Keratinocyte (primary cell): ENCODE data around the gene ROBO2. TPM values are rescaled to one million over a fixed set of nuclear protein-coding genes. Genes with fewer than 3 reads are reported as not detected.

Experiments used
- DNase-seq: peaks from one replicate; pipeline ENCODE4 v3.0.0-alpha.2; 2011; ENCODE audit warnings: low read depth, missing footprints, low spot score
- FAIRE-seq: peaks from 2 replicates; lab custom pipeline; 2011; peaks lifted over from hg19 to GRCh38; lab: Jason Lieb, UNC
- H2AFZ ChIP-seq: 2 replicates; pipeline ENCODE4 v1.6.0; 2012; ENCODE audit warnings: low read length, control low read depth, inconsistent platforms; ENCODE audit not compliant: control insufficient read depth
- H3K27ac ChIP-seq: 2 replicates; pipeline ENCODE4 v1.5.1; 2011; ENCODE audit warnings: low read length; ENCODE audit not compliant: control insufficient read depth, insufficient read depth
- H3K27me3 ChIP-seq: 3 replicates; pipeline ENCODE4 v1.6.0; 2011; ENCODE audit warnings: low read length; ENCODE audit not compliant: control insufficient read depth, insufficient read depth; ENCODE audit errors: extremely low read depth
- H3K36me3 ChIP-seq, 2 experiments: 2 replicates in 1 of 2; 3 replicates in 1 of 2; pipeline ENCODE4 v1.5.1; 2011; ENCODE audit warnings: low read length in 2 of 2, mild to moderate bottlenecking in 1 of 2; ENCODE audit not compliant: control insufficient read depth in 2 of 2, insufficient read depth in 2 of 2; ENCODE audit errors: extremely low read depth in 1 of 2
- H3K4me1 ChIP-seq: 3 replicates; pipeline ENCODE4 v1.5.1; 2011; ENCODE audit warnings: low read length; ENCODE audit not compliant: control insufficient read depth, insufficient read depth; ENCODE audit errors: extremely low read depth
- H3K4me2 ChIP-seq: 3 replicates; pipeline ENCODE4 v1.6.0; 2011; ENCODE audit warnings: low read depth, low read length; ENCODE audit not compliant: control insufficient read depth, insufficient read depth; ENCODE audit errors: extremely low read depth
- H3K4me3 ChIP-seq, 3 experiments: fragments of 200-600 bp in 1 of 3; sonication (generic) in 1 of 3; 2 replicates in 2 of 3; 3 replicates in 1 of 3; pipeline ENCODE4 v1.5.1; 2011 to 2016; ENCODE audit warnings: low read length in 3 of 3, mild to moderate bottlenecking in 3 of 3, control low read depth in 2 of 3, inconsistent platforms in 1 of 3, low read depth in 1 of 3, mixed read lengths in 1 of 3, mixed run types in 1 of 3, moderate library complexity in 1 of 3; ENCODE audit not compliant: control insufficient read depth in 2 of 3, insufficient read depth in 2 of 3; ENCODE audit errors: extremely low read depth in 1 of 3
- H3K79me2 ChIP-seq: 2 replicates; pipeline ENCODE4 v1.6.0; 2012; ENCODE audit warnings: low read length; ENCODE audit not compliant: control insufficient read depth, insufficient read depth
- H3K9ac ChIP-seq: 3 replicates; pipeline ENCODE4 v1.6.0; 2011; ENCODE audit warnings: low read length; ENCODE audit not compliant: control insufficient read depth, insufficient read depth; ENCODE audit errors: extremely low read depth
- H3K9me1 ChIP-seq: 3 replicates; pipeline ENCODE4 v1.6.0; 2011; ENCODE audit warnings: low read length; ENCODE audit not compliant: control insufficient read depth, insufficient read depth; ENCODE audit errors: extremely low read depth
- H3K9me3 ChIP-seq: 2 replicates; pipeline ENCODE4 v1.5.1; 2012; ENCODE audit warnings: low read depth, low read length; ENCODE audit not compliant: control insufficient read depth
- H4K20me1 ChIP-seq: 3 replicates; pipeline ENCODE4 v1.6.0; 2011; ENCODE audit warnings: low read length; ENCODE audit not compliant: control insufficient read depth, insufficient read depth; ENCODE audit errors: extremely low read depth
- EZH2 ChIP-seq: IDR thresholded peaks from one replicate; pipeline ENCODE4 v1.6.1; 2012; ENCODE audit warnings: inconsistent platforms, mild to moderate bottlenecking, low read length, moderate library complexity
- dilution Hi-C: fragments of 300-500 bp; cut with MboI; formaldehyde crosslinking; loops from one replicate; pipeline ENCODE4 v1.7.0; 2020; ENCODE audit warnings: low sequenced_read_pairs; ENCODE audit not compliant: extremely low pct_ligation_motif_present
- polyA plus RNA-seq, 5 experiments: library from polyadenylated mRNA; depleted of rRNA in 3 of 5; stranded (reverse) in 3 of 5; stranded (forward) in 1 of 5; unstranded in 1 of 5; fragments of >200 nt; gene quantifications; 1 replicate in 1 of 5; 2 replicates in 3 of 5; 3 replicates in 1 of 5; pipeline versions ENCODE4 v1.2.1 to v1.2.3, GENCODE V29; 2011 to 2012; ENCODE audit warnings: missing spikeins in 2 of 5, low read depth in 1 of 5, low replicate concordance in 1 of 5
- TF ChIP-seq, protein P1 (sequence below), 3 experiments: IDR thresholded peaks in 1 of 3; conservative IDR thresholded peaks in 1 of 3; optimal IDR thresholded peaks in 1 of 3; 2 replicates in 2 of 3; 3 replicates in 1 of 3; pipeline versions ENCODE3 to v1.5.1; 2011; ENCODE audit warnings: low read length in 3 of 3, mild to moderate bottlenecking in 3 of 3, moderate library complexity in 2 of 3, control low read depth in 1 of 3, inconsistent platforms in 1 of 3; ENCODE audit not compliant: insufficient read depth in 2 of 3; ENCODE audit errors: extremely low read depth in 1 of 3

The ROBO2 gene
- polyA plus RNA-seq, 1 donor (not counting 4 experiments of a cell fraction or from before 2014, with no cell fraction given): 0.30 TPM

GRCh38 chr3:77059354-77059753 is 19.5 kb downstream of the ROBO2 start:
- Histone ChIP-seq H2AFZ (no peak overlapping the region), H3K9me3 (no peaks in the 10 kb centered on the region), H3K9me1 (no peaks in the 10 kb centered on the region), H3K79me2 (no peaks in the 10 kb centered on the region), H4K20me1 (no peaks in the 10 kb centered on the region), H3K4me2 (no peak overlapping the region), H3K4me1 (peaks cover 5% of the 10 kb centered on the region), H3K4me3 (no peak overlapping the region), H3K27ac (no peak overlapping the region), H3K27me3 (no peaks in the 10 kb centered on the region), H3K9ac (no peak overlapping the region), H3K36me3 (no peaks in the 10 kb centered on the region)
- no peak for DNase-seq
- no peak for TF ChIP-seq EZH2
- TF ChIP-seq, protein P1, sequence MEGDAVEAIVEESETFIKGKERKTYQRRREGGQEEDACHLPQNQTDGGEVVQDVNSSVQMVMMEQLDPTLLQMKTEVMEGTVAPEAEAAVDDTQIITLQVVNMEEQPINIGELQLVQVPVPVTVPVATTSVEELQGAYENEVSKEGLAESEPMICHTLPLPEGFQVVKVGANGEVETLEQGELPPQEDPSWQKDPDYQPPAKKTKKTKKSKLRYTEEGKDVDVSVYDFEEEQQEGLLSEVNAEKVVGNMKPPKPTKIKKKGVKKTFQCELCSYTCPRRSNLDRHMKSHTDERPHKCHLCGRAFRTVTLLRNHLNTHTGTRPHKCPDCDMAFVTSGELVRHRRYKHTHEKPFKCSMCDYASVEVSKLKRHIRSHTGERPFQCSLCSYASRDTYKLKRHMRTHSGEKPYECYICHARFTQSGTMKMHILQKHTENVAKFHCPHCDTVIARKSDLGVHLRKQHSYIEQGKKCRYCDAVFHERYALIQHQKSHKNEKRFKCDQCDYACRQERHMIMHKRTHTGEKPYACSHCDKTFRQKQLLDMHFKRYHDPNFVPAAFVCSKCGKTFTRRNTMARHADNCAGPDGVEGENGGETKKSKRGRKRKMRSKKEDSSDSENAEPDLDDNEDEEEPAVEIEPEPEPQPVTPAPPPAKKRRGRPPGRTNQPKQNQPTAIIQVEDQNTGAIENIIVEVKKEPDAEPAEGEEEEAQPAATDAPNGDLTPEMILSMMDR (optimal IDR thresholded peaks at IDR 0.05 in 1 of 3, IDR thresholded peaks at IDR 0.05 in 1 of 3, conservative IDR thresholded peaks at IDR 0.05 in 1 of 3; ENCODE audit: extremely low read depth in 1 of 3, insufficient read depth in 2 of 3, low read length in 3 of 3): no peak
- no peak for FAIRE-seq
- dilution Hi-C loops: no loop called here

GRCh38 chr3:77063423-77063822 is 23.5 kb downstream of the ROBO2 start:
- Histone ChIP-seq H3K27me3 (no peaks in the 10 kb centered on the region), H3K4me2 (no peak overlapping the region), H3K27ac (no peak overlapping the region), H3K79me2 (no peaks in the 10 kb centered on the region), H4K20me1 (no peaks in the 10 kb centered on the region), H2AFZ (no peak overlapping the region), H3K9me3 (no peaks in the 10 kb centered on the region), H3K4me3 (no peak overlapping the region), H3K9me1 (no peaks in the 10 kb centered on the region), H3K36me3 (no peaks in the 10 kb centered on the region), H3K4me1 (no peaks in the 10 kb centered on the region), H3K9ac (no peak overlapping the region)
- dilution Hi-C loops: no loop called here
- DNase-seq (no peak), FAIRE-seq (no peak)
- TF ChIP-seq, protein P1 (optimal IDR thresholded peaks at IDR 0.05 in 1 of 3, IDR thresholded peaks at IDR 0.05 in 1 of 3, conservative IDR thresholded peaks at IDR 0.05 in 1 of 3; ENCODE audit: extremely low read depth in 1 of 3, insufficient read depth in 2 of 3, low read length in 3 of 3): no peak
- no peak for TF ChIP-seq EZH2
